Right renal cortex interstitium (tissue), 3 donors: ENCODE measurements around the gene GLRX3. TPM values are rescaled to one million over a fixed set of nuclear protein-coding genes. Genes with fewer than 3 reads are reported as not detected.
"Not testable (repeated sequence)": the region's sequence is repeated elsewhere in the genome, so short reads cannot be mapped to it uniquely, and the experiment has no call there.

Experiments
- DNase-seq, 3 donors: peaks; one replicate each; pipeline ENCODE4 v3.0.0-alpha.2; 2013; ENCODE audit warnings: low read depth in 3 of 3, low spot score in 2 of 3
- polyA plus RNA-seq, 3 donors: library from polyadenylated mRNA; unstranded; fragments of 120-200 nt; gene quantifications; one replicate each; pipeline ENCODE4 v1.2.1, GENCODE V29; 2013; ENCODE audit not compliant: insufficient read length in 3 of 3

Gene GLRX3
- polyA plus RNA-seq, 3 donors, result 84.7 to 87.7 (median 86.7) TPM

DNA sequence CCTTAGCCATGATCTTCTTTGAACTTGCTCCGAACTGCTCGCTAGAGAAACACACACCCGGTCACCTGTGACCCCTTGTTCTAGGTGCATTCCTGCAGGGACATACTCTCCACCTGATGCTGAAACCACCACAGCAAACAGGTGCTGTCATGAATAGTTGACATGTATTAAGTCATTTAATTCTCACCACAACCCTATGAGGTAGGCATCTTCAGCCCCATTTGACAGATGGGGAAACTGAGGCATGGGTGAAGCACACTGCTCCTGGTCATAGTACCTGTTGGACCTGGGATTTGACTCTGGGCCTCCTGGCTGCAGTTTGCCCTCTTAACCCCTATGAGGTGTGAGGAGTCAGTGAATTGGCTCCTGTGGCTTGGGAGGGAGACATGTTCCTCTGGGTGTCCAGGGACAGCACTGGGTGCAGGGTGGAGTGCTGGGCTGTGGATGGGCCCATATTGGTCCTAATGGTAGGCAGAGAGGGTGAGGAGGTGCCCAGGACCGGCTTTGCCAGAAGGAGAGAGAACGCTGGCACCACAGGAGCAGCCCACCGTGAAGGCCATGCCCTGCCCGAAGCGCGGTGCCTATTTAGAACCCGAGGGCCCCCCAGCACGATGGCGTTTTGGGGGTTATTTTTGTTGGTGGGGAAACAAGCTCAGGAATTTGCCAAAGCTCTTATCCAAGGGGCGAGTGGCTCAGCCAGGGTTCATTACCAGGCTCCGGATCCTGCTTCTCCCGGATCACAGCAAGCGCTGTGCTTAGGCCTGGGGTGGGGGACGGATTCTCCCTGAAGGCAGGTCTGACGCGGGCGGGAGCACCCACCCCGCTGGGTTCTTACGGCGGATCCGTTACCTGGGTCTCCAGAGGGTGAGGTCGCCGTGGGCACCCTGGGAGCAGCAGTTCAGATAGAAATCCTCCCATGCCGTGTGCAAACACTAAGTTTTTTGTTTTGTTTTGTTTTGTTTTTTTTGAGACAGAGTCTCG lies 52.3 kb downstream of the GLRX3 start:
- DNase-seq, result no peak

GRCh38 chr10:130189608-130190054 lies 53.4 kb downstream of the GLRX3 start:
- DNase-seq, result no peak

GRCh38 chr10:130190055-130190736 lies 54.0 kb downstream of the GLRX3 start:
- peak; percentile 72 to 83 (median 82) for DNase-seq

GRCh38 chr10:130190737-130191115 lies 54.5 kb downstream of the GLRX3 start:
- no peak for DNase-seq

GRCh38 chr10:130191380-130191779 lies 55.2 kb downstream of the GLRX3 start:
- no peak for DNase-seq

GRCh38 chr10:130192276-130192848 lies 56.2 kb downstream of the GLRX3 start:
- DNase-seq, result no peak

- no peak for DNase-seq
These were observed 56.8 kb downstream of the GLRX3 start for GRCh38 chr10:130193033-130193432.

GRCh38 chr10:130193493-130194193 lies 57.5 kb downstream of the GLRX3 start:
- DNase-seq, result no peak

- no peak for DNase-seq
These were observed 58.2 kb downstream of the GLRX3 start for GRCh38 chr10:130194194-130194990.

DNA sequence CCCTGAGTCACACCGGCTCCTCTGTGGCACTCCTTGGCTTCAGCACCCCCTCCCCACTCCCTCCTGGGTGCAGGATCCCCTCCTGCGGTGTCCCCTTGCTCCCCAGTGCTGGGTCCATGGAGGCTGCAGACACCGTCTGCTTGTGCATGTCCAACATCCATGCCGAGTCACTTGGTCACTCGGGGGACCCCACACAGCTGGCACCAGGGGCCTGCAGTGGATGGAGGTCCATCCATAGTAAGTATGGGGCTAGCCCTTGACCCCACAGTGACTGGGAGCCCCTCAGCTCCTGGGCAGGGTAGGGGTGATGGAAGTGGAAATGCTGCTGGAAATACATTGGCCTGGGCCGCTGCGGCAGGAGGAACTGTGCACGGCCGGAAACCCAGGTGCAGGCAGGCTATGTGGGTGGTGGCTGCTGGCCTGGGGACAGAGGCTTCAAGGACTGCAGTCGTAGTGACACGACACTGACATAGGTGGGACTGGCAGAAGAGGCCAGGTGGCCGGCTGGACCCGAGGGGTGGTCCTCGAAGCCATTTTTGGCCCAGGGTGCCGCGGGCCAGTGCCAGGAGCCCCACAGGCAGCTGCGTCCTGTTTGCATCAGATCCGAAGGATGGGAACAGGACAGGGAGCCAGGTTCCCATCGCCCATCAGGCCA lies 58.9 kb downstream of the GLRX3 start:
- DNase-seq, result no peak

- no peak for DNase-seq
These were observed 59.6 kb downstream of the GLRX3 start for GRCh38 chr10:130195746-130196294.

DNA sequence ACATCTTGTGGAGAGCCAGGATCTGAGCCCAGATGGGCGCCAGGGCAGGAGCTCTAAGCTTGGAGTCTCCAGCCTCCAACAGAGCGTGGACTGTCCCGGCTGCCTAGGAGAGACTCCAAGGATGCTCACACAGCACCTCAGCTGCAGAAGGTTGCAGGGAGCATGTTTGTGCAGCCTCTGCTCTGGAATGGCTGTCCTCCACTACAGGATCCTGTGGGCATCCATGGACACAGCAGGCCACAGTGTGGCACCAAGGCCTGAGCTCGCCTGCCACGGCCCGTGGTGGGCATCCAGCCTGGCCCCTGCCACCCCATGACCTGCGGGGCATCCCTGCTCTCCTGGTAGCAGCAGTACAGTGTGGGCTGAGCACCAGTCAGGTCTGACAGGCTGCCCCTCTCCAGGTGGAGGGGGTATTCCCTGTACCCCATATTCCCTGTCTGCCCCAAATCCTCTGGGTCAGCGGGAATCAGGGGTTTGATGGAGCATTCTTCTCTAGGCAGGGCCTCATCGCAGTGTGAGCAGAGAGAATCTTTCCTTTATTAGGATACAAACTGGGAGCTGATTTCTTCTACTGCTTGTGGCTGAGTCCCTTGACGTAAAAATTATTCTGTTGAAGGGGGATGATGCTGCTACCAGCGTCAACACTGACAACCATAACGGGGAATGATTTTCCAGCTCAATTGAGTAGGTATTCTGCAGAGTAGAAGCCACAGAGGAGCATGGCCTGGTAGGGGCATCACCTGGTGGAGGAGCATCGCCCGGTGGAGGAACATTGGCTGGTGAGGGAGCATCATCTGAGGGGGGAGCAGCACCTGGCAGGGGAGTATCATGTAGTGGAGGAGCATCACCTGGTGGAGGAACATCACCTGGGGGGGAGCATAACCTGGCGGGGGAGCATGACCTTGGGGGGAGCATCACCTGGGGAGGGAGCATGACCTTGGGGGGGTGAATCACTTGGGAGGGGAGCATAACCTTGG lies 60.6 kb downstream of the GLRX3 start:
- DNase-seq, result no peak

DNA sequence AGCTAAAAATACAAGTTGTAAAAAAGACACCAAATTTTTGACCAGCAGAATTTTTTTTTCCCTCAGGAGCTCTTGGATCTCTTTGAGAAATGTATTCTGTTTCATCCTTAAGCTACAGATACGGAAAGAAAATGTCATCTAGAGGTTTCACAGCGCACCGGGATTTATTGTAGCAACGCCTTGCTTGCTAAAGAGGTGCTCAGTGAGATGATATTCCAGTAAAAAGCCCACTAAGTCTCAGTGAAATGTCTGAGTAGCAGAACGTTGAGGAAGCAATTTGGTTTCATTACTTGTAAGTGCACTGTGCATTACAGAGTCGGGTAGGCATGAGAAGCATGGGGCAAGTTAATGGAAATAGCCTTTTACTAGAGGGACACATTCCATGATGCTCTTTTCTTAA lies 62.5 kb downstream of the GLRX3 start:
- DNase-seq, result no peak

DNA sequence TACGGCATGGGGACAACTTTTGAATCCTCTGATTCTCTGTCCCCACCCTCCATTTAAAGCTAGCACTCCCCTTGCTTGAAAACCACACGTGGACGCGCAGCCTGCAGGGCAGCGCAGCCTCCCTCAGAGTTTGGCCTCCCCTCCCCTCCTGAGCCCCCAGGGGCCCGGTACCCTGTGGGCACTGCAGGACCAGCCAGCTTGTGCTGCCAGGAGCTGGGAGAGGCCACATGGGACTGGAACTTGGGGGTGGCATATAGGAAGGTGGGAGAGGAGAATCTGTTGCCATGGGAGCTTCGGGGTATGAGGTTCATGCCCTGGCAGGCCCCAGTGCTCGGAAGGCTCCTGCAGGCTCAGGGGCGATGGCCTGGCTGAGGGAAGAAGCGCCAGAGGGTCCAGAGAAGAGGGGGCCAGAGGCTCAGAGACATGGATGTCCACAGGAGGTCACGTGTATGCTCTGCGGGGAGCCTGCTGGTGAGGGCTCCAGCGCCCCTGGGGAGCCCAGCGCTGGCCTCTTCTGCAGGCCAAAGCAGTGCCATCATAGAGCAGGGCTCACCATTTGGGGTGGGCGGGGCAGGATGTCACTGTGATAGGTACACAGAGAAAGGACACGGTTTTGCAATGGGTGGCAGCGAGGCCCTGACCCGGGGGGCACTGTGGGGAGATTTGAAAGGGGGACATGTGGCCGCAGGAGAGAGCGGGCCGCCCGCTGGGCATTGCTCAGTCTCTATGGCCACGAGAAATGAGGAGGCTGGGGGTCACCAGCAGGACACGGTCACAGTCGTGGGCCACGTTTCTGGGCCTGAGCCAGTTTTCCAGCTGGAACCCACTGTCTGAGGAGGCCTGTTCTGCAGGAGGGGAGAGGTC lies 64.2 kb downstream of the GLRX3 start:
- DNase-seq, result no peak

GRCh38 chr10:130201043-130201380 lies 64.8 kb downstream of the GLRX3 start:
- DNase-seq, result no peak

- not testable (repeated sequence) for DNase-seq
These were observed 66.0 kb downstream of the GLRX3 start for GRCh38 chr10:130202150-130202549.

DNA sequence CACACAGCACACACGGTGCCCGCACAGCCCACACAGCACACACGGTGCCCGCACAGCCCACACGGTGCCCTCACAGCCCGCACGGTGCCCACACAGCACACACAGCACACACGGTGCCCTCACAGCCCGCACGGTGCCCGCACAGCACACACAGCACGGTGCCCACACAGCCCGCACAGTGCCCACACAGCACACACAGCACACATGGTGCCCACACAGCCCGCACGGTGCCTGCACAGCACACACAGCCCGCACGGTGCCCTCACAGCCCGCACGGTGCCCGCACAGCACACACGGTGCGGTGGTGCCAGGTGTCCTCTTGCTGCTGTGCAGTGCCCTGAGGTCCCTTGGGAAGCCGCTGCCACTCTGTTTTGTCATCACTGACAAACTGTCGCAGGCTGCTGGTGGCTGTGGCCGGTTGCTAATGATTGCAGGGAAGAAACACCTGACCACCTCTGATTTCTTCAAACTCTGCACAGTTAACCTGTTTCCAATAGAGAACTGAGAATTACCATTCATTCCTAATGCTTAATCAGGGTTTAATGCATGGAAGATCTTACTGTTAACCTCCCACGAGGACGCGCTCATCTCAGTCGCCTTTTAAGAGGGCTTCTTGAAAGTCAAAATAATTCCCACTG lies 66.9 kb downstream of the GLRX3 start:
- no peak for DNase-seq
